IPS-18a (cell line): ENCODE results near the gene IMP4.

Experiments used
- H3K27ac ChIP-seq: one replicate; pipeline ENCODE4 v1.5.1; 2013; ENCODE audit warnings: low read length
- H3K27me3 ChIP-seq: one replicate; pipeline ENCODE4 v1.6.1; 2013; ENCODE audit warnings: mild to moderate bottlenecking, low read length; ENCODE audit not compliant: control insufficient read depth, insufficient read depth
- H3K36me3 ChIP-seq: one replicate; pipeline ENCODE4 v1.6.1; 2013; ENCODE audit warnings: low read depth, low read length; ENCODE audit not compliant: control insufficient read depth
- H3K4me1 ChIP-seq: one replicate; pipeline ENCODE4 v1.6.1; 2013; ENCODE audit warnings: low read depth, low read length; ENCODE audit not compliant: control insufficient read depth
- H3K4me3 ChIP-seq: one replicate; pipeline ENCODE4 v1.5.1; 2013; ENCODE audit warnings: low read length
- H3K9ac ChIP-seq: one replicate; pipeline ENCODE4 v1.6.1; 2013; ENCODE audit warnings: mild to moderate bottlenecking, low read length, moderate library complexity
- H3K9me3 ChIP-seq: one replicate; pipeline ENCODE4 v1.6.1; 2013; ENCODE audit warnings: low read depth, low read length; ENCODE audit not compliant: control insufficient read depth

The IMP4 gene

GRCh38 chr2:130342533-130343275 is at the start of gene IMP4:
TSS of gene IMP4 (plus strand) at chr2:130342897. CDS start at chr2:130342933, 36 bp downstream.
- peaks cover 45% of the 10 kb centered on the region for H3K36me3 ChIP-seq
- no peaks in the 10 kb centered on the region for H3K27me3 ChIP-seq
- H3K9ac ChIP-seq, result peak within 1 kb of the TSS; percentile 76
- peak within 1 kb of the TSS; percentile 95 for H3K27ac ChIP-seq
- peak within 1 kb of the TSS; percentile 97 for H3K4me3 ChIP-seq
- no peaks in the 10 kb centered on the region for H3K4me1 ChIP-seq
- no peaks in the 10 kb centered on the region for H3K9me3 ChIP-seq

GRCh38 chr2:130300258-130300969 is 42.3 kb upstream of the IMP4 start:
- Histone ChIP-seq H3K9me3 (no peaks in the 10 kb centered on the region), H3K9ac (no peak overlapping the region), H3K27ac (no peak overlapping the region), H3K4me3 (no peak overlapping the region), H3K4me1 (no peaks in the 10 kb centered on the region), H3K27me3 (no peaks in the 10 kb centered on the region), H3K36me3 (no peaks in the 10 kb centered on the region)

- Histone ChIP-seq H3K4me1 (no peaks in the 10 kb centered on the region), H3K9ac (no peak overlapping the region), H3K9me3 (no peaks in the 10 kb centered on the region), H3K27me3 (no peaks in the 10 kb centered on the region), H3K27ac (no peak overlapping the region), H3K36me3 (no peaks in the 10 kb centered on the region), H3K4me3 (no peak overlapping the region)
Measured at GRCh38 chr2:130300970-130301348, 41.7 kb upstream of the IMP4 start.

GRCh38 chr2:130302164-130302886 is 40.4 kb upstream of the IMP4 start:
- Histone ChIP-seq H3K4me3 (no peak overlapping the region), H3K27me3 (no peaks in the 10 kb centered on the region), H3K36me3 (no peaks in the 10 kb centered on the region), H3K4me1 (no peaks in the 10 kb centered on the region), H3K9ac (no peak overlapping the region), H3K27ac (no peak overlapping the region), H3K9me3 (no peaks in the 10 kb centered on the region)

GRCh38 chr2:130303169-130303568 is 39.5 kb upstream of the IMP4 start:
- Histone ChIP-seq H3K4me1 (no peaks in the 10 kb centered on the region), H3K36me3 (no peaks in the 10 kb centered on the region), H3K27ac (no peak overlapping the region), H3K27me3 (no peaks in the 10 kb centered on the region), H3K9me3 (no peaks in the 10 kb centered on the region), H3K4me3 (no peak overlapping the region), H3K9ac (no peak overlapping the region)

- no peaks in the 10 kb centered on the region for H3K4me1 ChIP-seq
- H3K36me3 ChIP-seq, result no peaks in the 10 kb centered on the region
- H3K27ac ChIP-seq, result no peak overlapping the region
- H3K27me3 ChIP-seq, result no peaks in the 10 kb centered on the region
- H3K4me3 ChIP-seq, result no peak overlapping the region
- H3K9me3 ChIP-seq, result no peaks in the 10 kb centered on the region
- no peak overlapping the region for H3K9ac ChIP-seq
Measured at GRCh38 chr2:130304726-130305125, 38.0 kb upstream of the IMP4 start.

GRCh38 chr2:130307850-130308249 is 34.8 kb upstream of the IMP4 start:
- no peaks in the 10 kb centered on the region for H3K4me1 ChIP-seq
- no peak overlapping the region for H3K4me3 ChIP-seq
- no peaks in the 10 kb centered on the region for H3K36me3 ChIP-seq
- no peak overlapping the region for H3K9ac ChIP-seq
- H3K27ac ChIP-seq, result no peak overlapping the region
- no peaks in the 10 kb centered on the region for H3K9me3 ChIP-seq
- no peaks in the 10 kb centered on the region for H3K27me3 ChIP-seq

- Histone ChIP-seq H3K4me1 (no peaks in the 10 kb centered on the region), H3K36me3 (no peaks in the 10 kb centered on the region), H3K27me3 (no peaks in the 10 kb centered on the region), H3K9ac (no peak overlapping the region), H3K9me3 (no peaks in the 10 kb centered on the region), H3K4me3 (no peak overlapping the region), H3K27ac (no peak overlapping the region)
Measured at GRCh38 chr2:130310881-130311280, 31.8 kb upstream of the IMP4 start.

- no peak overlapping the region for H3K27ac ChIP-seq
- no peak overlapping the region for H3K9ac ChIP-seq
- H3K4me1 ChIP-seq, result no peaks in the 10 kb centered on the region
Measured at GRCh38 chr2:130313812-130314334, 28.8 kb upstream of the IMP4 start.

GRCh38 chr2:130314377-130314776 is 28.3 kb upstream of the IMP4 start:
- no peaks in the 10 kb centered on the region for H3K27me3 ChIP-seq
- H3K9me3 ChIP-seq, result no peaks in the 10 kb centered on the region
- no peak overlapping the region for H3K27ac ChIP-seq
- no peak overlapping the region for H3K9ac ChIP-seq
- no peak overlapping the region for H3K4me3 ChIP-seq
- H3K36me3 ChIP-seq, result no peaks in the 10 kb centered on the region
- no peaks in the 10 kb centered on the region for H3K4me1 ChIP-seq

More at GRCh38 chr2:130313812-130314334, 28.8 kb upstream of the IMP4 start:
- Histone ChIP-seq H3K9me3 (no peaks in the 10 kb centered on the region), H3K36me3 (no peaks in the 10 kb centered on the region), H3K27me3 (no peaks in the 10 kb centered on the region), H3K4me3 (no peak overlapping the region)

GRCh38 chr2:130316596-130316995 is 26.1 kb upstream of the IMP4 start:
- no peaks in the 10 kb centered on the region for H3K36me3 ChIP-seq
- no peak overlapping the region for H3K9ac ChIP-seq
- H3K9me3 ChIP-seq, result no peaks in the 10 kb centered on the region
- H3K4me3 ChIP-seq, result no peak overlapping the region
- H3K27me3 ChIP-seq, result no peaks in the 10 kb centered on the region
- H3K27ac ChIP-seq, result no peak overlapping the region
- no peaks in the 10 kb centered on the region for H3K4me1 ChIP-seq
